Activated naive CD4-positive, alpha-beta T cell treated with anti-CD3 and anti-CD28 coated beads for 36 hours (primary cell): Measurements from ENCODE around the gene WDR12. TPM values are rescaled to one million over a fixed set of nuclear protein-coding genes. Genes with fewer than 3 reads are reported as not detected.
"Not testable (repeated sequence)": the region's sequence is repeated elsewhere in the genome, so short reads cannot be mapped to it uniquely, and the experiment has no call there.

ENCODE experiments used
- CTCF ChIA-PET: fragments of 350-600 bp; sonication (Branson Sonifier 250); formaldehyde crosslinking; loops from one replicate; lab custom pipeline; 2021; ENCODE audit warnings: antibody characterized with exemption; lab: Charles Lee
- DNase-seq: peaks from one replicate; pipeline ENCODE4 v3.0.0-alpha.2; 2020
- H3K27ac Mint-ChIP-seq: one replicate; pipeline ENCODE4 v1.8.0; 2021; ENCODE audit warnings: mild to moderate bottlenecking, mixed read lengths
- H3K27me3 Mint-ChIP-seq: one replicate; pipeline ENCODE4 v1.8.0; 2021; ENCODE audit warnings: low read depth, mixed read lengths
- H3K36me3 Mint-ChIP-seq: one replicate; pipeline ENCODE4 v1.8.0; 2021; ENCODE audit warnings: low read depth, mixed read lengths
- H3K4me1 Mint-ChIP-seq: one replicate; pipeline ENCODE4 v1.8.0; 2021; ENCODE audit warnings: low read depth, mixed read lengths
- H3K4me3 Mint-ChIP-seq: one replicate; pipeline ENCODE4 v1.8.0; 2021; ENCODE audit warnings: mild to moderate bottlenecking, moderate library complexity, mixed read lengths
- H3K9me3 Mint-ChIP-seq: one replicate; pipeline ENCODE4 v1.8.0; 2021; ENCODE audit warnings: mixed read lengths
- intact Hi-C: fragments of 100-400 bp; cut with micrococcal nuclease; formaldehyde crosslinking; loops from one replicate; pipeline ENCODE4 v1.15.1; 2023
- total RNA-seq, 2 experiments: library from RNA; stranded (reverse); gene quantifications; one replicate each; pipeline ENCODE4 v1.2.3, GENCODE V29; 2021

Gene WDR12
- total RNA-seq, 2 experiments from 2014 or later, result 83.0 to 98.3 TPM

DNA sequence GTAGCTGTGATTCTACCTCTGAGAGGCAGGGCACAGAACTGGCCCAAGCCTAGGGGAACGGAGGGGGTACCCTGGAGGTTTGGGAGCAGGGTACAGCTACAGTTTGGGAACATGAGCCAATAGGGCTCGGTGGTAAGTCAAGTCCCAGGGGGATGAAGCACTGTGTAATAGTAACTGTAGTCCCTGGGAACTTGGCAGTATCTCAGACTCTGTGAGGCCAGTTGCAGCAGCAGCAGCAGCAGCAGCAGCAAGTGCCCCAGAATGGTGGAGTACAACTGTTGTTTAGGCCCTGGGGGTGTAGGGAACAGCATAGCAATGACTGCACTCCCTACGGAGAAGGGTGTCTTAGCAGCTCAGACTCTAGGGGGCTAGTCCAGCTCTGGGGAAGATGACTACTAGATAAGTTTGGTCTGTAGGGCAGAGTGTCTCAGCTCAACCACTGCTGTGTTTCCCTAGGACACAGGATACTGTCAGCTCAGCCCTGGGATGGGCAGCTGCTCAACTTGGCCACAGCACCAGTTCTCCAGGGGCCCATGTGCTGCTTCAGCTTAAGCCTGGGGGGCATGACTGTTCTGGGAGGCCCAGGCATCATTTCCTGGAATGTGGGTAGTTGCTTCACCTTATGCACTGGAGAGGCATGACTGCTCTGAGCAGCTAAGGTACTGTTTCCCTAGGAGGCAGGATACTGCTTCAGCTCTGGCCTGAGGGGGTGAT is 21.1 kb upstream of the WDR12 start:
- DNase-seq, result no peak
- Mint-ChIP-seq H3K27ac (no peak overlapping the region), H3K4me3 (no peak overlapping the region), H3K36me3 (peaks cover 16% of the 10 kb centered on the region), H3K27me3 (no peaks in the 10 kb centered on the region), H3K9me3 (no peaks in the 10 kb centered on the region), H3K4me1 (no peaks in the 10 kb centered on the region)
- intact Hi-C loops, result no loop called here
- CTCF ChIA-PET, result interaction anchor here (0.6 to 1.1 kb wide), 4 partner anchors 10 to 401 kb away, joined by 3 to 5 read pairs (median 4); no protein-coding TSS in a partner anchor

DNA sequence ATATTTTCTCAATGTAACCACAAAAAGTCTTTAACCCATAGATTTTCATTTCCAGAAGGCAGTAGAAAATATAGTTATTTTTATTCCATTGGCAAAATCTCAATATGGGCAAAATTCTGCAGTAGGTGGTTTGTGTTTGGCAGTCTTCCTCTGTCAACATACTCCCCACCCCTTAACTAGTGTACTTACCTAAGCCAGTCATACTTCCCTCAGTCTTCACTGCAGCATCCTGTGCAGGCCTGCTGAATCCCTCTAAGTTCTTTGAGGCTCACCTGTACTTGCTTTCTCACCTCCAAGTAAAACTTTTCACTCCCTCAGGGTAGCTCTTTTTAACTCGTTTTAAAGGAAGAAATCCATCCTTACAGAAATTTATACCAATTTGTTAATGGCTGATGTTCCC is 7.4 kb upstream of the WDR12 start:
- intact Hi-C loops, result loop anchor here (10.0 kb wide), 1 partner anchor 884 kb away; the partner anchor contains the start of gene FZD7
- H3K27me3 Mint-ChIP-seq, result no peaks in the 10 kb centered on the region
- no peak overlapping the region for H3K4me3 Mint-ChIP-seq
- no peak for DNase-seq
- no peak overlapping the region for H3K27ac Mint-ChIP-seq
- peaks cover 2% of the 10 kb centered on the region for H3K4me1 Mint-ChIP-seq
- CTCF ChIA-PET, result interaction anchor here (0.6 to 2.1 kb wide), 2 partner anchors 13 to 895 kb away, joined by 3 to 5 read pairs; no protein-coding TSS in a partner anchor
- H3K36me3 Mint-ChIP-seq, result peaks cover 7% of the 10 kb centered on the region
- H3K9me3 Mint-ChIP-seq, result no peaks in the 10 kb centered on the region

DNA sequence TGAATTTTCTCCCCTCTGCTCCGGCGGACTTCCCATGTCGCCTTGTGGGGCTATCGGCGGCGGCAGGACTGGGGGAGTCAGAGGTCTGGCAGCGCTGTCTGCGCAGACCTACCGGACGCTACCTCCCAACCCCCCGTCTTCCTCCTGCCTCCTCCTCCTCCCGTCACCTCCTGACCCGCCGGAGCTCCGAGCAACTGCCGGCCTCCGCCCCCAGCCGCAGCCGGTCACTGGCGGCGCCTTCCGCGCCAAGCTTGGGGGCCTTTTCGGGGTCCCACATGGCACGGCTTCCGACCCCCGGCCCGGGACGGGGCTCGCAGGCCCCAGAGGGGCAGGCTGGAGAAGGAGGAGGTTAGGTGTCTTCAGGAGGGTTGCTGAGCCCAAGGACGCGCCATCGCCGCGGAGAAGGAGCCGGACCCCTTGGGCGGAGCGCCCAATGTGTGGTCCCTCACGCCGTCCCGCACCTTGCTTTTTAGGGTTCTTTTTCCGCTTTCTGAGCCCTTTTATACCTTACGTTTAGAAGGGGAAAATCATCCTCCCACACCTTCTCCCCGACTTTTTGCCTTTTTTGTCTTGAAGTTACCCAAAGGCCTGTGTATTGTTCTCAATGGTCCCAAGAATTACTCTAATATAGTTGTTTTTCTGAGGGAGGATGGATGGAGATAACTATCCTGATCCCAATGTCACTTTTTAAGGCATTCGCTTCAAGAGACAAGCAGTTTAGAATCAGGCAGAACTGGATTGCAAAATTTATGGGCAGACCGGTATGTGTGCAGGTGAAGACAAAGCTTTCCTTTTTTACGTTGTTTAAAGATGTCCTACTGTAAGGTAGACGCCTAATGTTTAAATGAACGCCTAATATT is 1.1 kb upstream of the WDR12 start:
- H3K27me3 Mint-ChIP-seq, H3K36me3 Mint-ChIP-seq, CTCF ChIA-PET, DNase-seq, H3K9me3 Mint-ChIP-seq: not testable (repeated sequence)
- Mint-ChIP-seq H3K27ac (peak overlapping the region; percentile 94), H3K4me1 (peaks cover 32% of the 10 kb centered on the region), H3K4me3 (peak overlapping the region; percentile 87)
- intact Hi-C loops, result loop anchor here (1.0 to 10.0 kb wide), 9 partner anchors 80 to 1130 kb away; partner anchors contain the start of genes ABI2, ALS2, BMPR2 and FAM117B

DNA sequence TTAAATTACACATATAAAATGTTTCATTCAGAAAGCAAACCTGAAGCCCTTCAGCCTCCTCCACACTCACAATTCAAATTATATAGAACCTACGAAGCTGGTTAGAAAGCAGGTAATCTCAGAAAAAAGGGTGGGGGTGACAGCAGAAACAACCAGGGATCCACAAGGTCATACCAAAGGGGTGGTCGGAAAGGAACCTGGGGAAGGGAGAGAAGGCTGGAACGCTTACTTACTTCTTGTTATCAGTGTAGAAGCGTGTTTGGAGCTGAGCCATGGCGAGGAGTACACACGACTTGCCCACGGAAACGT is 316 bp downstream of the WDR12 start:
- Mint-ChIP-seq H3K4me3 (peak overlapping the region; percentile 87), H3K27me3 (no peaks in the 10 kb centered on the region), H3K36me3 (peaks cover 8% of the 10 kb centered on the region), H3K4me1 (peaks cover 32% of the 10 kb centered on the region), H3K27ac (peak overlapping the region; percentile 94), H3K9me3 (no peaks in the 10 kb centered on the region)
- intact Hi-C loops, result loop anchor here (1.0 to 10.0 kb wide), 11 partner anchors 40 to 1129 kb away; partner anchors contain the start of genes ABI2, ALS2, BMPR2 and FZD7
- no peak for DNase-seq
- CTCF ChIA-PET, result interaction anchor here (0.8 to 1.9 kb wide), 4 partner anchors 40 to 323 kb away, joined by 3 to 8 read pairs (median 4); no protein-coding TSS in a partner anchor

DNA sequence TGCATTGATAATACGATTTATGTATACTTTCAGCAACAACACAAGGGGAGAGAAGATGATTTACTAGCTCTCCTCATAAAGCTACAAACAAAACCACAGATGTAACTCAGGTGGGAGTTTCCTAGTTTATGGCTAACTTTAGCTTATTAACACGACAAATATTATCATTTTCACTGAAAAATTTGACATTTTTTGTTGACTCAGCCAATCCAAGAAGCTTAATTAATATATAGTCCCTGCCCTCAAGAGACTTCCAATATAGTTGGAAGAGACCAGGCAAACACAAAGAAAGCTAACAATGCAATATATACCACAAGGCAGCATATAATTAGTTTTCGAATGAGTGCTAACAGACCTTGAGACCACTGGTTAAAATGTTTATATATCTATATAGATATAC is 775 bp downstream of the WDR12 start:
- no peak for DNase-seq
- CTCF ChIA-PET, result interaction anchor here (0.8 to 1.9 kb wide), 4 partner anchors 40 to 322 kb away, joined by 3 to 8 read pairs (median 4); no protein-coding TSS in a partner anchor
- no peaks in the 10 kb centered on the region for H3K27me3 Mint-ChIP-seq
- H3K9me3 Mint-ChIP-seq, result peaks cover under 1% of the 10 kb centered on the region
- peaks cover 13% of the 10 kb centered on the region for H3K36me3 Mint-ChIP-seq
- H3K4me1 Mint-ChIP-seq, result peaks cover 32% of the 10 kb centered on the region
- intact Hi-C loops, result loop anchor here (1.0 to 10.0 kb wide), 11 partner anchors 39 to 1128 kb away; partner anchors contain the start of genes ABI2, ALS2, BMPR2 and FZD7
- no peak overlapping the region for H3K27ac Mint-ChIP-seq
- H3K4me3 Mint-ChIP-seq, result peak overlapping the region; percentile 87

DNA sequence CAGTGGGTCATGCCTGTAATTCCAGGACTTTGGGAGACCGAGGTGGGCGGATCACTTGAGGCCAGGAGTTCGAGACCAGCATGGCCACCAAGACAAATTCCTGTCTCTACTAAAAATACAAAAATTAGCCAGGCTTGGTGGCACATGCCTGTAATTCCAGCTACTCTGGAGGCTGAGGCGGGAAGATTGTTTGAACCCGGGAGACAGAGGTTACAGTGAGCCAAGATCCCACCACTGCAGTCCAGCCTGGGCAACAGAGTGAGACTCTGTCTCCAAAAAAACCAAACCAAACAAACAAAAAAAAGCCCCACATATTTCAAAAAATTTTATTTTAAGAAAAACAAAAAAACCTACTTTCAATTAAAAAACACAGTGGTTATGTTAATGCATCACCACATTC is 1.2 kb downstream of the WDR12 start:
- intact Hi-C loops, result loop anchor here (5.0 to 10.0 kb wide), 8 partner anchors 78 to 1128 kb away; partner anchors contain the start of genes ABI2, ALS2, BMPR2 and FZD7
- not testable (repeated sequence) for H3K27ac Mint-ChIP-seq, H3K9me3 Mint-ChIP-seq, DNase-seq, H3K27me3 Mint-ChIP-seq
- H3K36me3 Mint-ChIP-seq, result peaks cover 17% of the 10 kb centered on the region
- CTCF ChIA-PET, result interaction anchor here (1.3 to 1.9 kb wide), 2 partner anchors 40 to 322 kb away, joined by 4 to 8 read pairs; no protein-coding TSS in a partner anchor
- H3K4me1 Mint-ChIP-seq, result peaks cover 32% of the 10 kb centered on the region
- peak overlapping the region; percentile 87 for H3K4me3 Mint-ChIP-seq

DNA sequence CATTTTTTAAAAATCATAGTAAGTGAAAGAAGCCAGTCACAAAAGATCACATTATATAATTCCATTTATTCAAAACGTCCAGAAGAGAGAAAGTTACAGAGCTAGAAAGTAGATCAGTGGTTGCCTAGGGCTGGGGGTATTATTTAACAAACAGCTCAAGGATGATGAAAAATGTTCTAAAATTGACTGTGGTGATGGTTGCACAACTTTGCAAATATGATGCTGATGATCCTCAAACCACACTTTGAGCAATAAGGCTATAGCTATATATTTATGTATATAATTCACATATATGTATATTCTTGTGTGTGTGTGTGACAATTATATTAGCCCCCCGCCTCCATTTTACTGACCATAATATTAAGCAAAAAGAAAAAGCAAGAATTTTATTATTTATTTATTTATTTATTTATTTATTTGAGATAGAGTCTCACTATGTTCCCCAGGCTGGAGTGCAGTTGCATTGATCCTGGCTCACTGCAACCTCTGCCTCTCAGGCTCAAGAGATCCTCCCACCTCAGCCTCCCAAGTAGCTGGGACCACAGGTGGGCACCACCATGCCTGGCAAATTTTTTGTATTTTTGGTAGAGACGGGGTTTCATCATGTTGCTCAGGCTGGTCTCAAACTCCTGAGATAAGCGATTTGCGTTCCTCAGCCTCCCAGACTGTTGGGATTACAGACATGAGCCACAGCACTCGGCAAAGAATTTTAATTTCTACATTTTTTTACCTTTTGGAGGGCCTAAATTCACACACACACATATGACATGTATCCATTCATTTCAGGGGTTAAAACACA is 1.9 kb downstream of the WDR12 start:
- CTCF ChIA-PET, result interaction anchor here (1.9 kb wide), 1 partner anchor 321 kb away, joined by 8 read pairs; no protein-coding TSS in a partner anchor
- intact Hi-C loops, result loop anchor here (5.0 to 10.0 kb wide), 8 partner anchors 77 to 1127 kb away; partner anchors contain the start of genes ABI2, ALS2, BMPR2 and FZD7
- DNase-seq, result no peak
- H3K9me3 Mint-ChIP-seq, result peaks cover 3% of the 10 kb centered on the region
- H3K36me3 Mint-ChIP-seq, result peaks cover 21% of the 10 kb centered on the region
- H3K4me3 Mint-ChIP-seq, result peak overlapping the region; percentile 87
- H3K27me3 Mint-ChIP-seq, result no peaks in the 10 kb centered on the region
- peaks cover 34% of the 10 kb centered on the region for H3K4me1 Mint-ChIP-seq
- no peak overlapping the region for H3K27ac Mint-ChIP-seq

DNA sequence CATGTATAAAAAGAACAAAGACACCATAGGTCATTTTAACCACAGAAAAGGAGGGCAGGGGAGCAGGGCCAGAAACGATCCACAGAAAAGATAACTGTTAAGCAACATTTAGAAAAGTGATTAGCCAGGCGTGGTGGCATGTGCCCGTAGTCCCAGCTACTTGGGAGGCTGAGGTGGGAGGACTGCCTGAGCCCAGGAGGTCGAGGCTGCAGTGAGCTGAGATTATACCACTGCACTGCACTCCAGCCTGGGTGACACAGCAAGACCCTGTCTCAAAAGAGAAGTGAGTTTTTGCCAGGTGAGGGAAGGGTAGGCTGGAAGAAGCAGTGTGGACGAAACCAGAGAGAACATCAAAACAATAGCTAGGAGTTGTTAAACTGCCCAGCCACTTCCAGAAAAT is 3.3 kb downstream of the WDR12 start:
- Mint-ChIP-seq H3K4me1 (peaks cover 38% of the 10 kb centered on the region), H3K27me3 (no peaks in the 10 kb centered on the region), H3K4me3 (no peak overlapping the region), H3K9me3 (peaks cover 4% of the 10 kb centered on the region), H3K36me3 (peaks cover 31% of the 10 kb centered on the region), H3K27ac (no peak overlapping the region)
- CTCF ChIA-PET, result no interaction called here
- intact Hi-C loops, result no loop called here
- no peak for DNase-seq

DNA sequence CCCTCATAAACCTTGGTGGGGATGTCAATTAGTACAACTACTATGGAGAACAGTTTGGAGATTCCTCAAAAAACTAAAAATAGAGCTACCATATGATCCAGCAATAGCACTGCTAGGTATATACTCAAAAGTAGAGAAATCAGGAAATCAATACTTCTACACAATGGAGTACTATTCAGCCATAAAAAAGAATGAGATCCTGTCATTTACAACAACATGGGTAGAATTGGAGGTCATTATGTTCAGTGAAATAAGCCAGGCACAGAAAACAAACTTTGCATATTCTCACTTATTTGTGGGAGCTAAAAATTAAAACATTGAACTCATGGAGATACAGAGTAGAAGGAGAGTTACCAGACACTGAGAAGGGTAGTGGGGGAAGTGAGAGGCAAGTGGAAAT is 6.0 kb downstream of the WDR12 start:
- Mint-ChIP-seq H3K36me3 (peaks cover 31% of the 10 kb centered on the region), H3K4me1 (peaks cover 34% of the 10 kb centered on the region)
- H3K27ac Mint-ChIP-seq, H3K27me3 Mint-ChIP-seq, CTCF ChIA-PET, H3K4me3 Mint-ChIP-seq, H3K9me3 Mint-ChIP-seq, DNase-seq, intact Hi-C loops: not testable (repeated sequence)

DNA sequence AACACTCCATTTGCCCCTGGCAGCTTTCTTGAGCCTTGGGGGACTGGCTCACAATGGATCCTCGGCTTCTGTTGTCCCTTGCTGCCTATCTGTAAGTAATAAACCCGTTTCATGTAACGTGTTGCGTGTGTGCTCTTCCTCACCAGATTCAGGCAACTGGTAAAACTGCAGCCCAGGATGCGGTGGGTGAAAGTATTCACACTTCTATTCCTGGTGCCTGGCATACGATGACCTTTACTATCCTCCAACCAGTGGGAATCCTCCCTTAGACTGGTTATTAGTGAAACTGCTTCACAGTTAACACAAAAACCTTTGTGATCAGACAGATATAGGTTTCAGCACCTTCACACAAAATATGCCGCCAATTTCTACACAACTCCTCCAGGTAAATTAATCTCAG is 26.3 kb downstream of the WDR12 start:
- CTCF ChIA-PET, result interaction anchor here (0.6 kb wide), 1 partner anchor 568 kb away, joined by 5 read pairs; no protein-coding TSS in a partner anchor
- DNase-seq, result no peak
- Mint-ChIP-seq H3K27ac (no peak overlapping the region), H3K4me3 (no peak overlapping the region), H3K27me3 (no peaks in the 10 kb centered on the region), H3K9me3 (no peaks in the 10 kb centered on the region), H3K36me3 (peaks cover 28% of the 10 kb centered on the region), H3K4me1 (no peaks in the 10 kb centered on the region)
- intact Hi-C loops, result no loop called here

DNA sequence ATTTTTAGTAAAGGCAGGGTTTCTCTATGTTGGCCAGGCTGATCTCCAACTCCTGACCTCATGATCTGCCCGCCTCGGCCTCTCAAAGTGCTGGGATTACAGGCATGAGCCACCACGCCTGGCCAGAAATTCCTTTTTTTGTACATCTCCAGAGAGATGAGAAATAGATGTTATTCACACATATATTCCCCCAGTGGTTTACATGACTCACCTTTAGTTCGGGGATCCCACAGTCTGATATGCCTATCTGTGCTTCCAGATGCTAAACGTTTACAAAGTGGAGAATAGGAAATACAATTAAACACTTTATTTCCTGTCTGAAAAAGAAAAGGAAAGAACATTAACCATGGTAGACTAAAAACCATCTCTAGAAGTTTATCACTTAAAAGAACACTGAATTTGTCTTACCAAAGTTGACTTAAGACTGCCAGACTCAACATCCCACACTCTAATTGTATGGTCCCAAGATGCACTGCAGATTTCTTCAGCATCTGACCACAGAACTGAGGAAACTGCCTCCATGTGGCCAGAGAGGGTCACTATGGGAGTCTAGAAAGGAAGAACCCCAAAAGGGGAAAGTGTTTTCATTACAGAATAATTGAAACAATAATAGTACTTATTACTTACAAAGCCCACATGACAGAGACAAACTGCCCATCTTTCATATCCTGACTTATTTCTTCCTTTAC is 27.3 kb downstream of the WDR12 start:
- H3K4me3 Mint-ChIP-seq, result no peak overlapping the region
- no peaks in the 10 kb centered on the region for H3K4me1 Mint-ChIP-seq
- no peak overlapping the region for H3K27ac Mint-ChIP-seq
- intact Hi-C loops, result no loop called here
- H3K36me3 Mint-ChIP-seq, result peaks cover 31% of the 10 kb centered on the region
- H3K9me3 Mint-ChIP-seq, result no peaks in the 10 kb centered on the region
- no peaks in the 10 kb centered on the region for H3K27me3 Mint-ChIP-seq
- CTCF ChIA-PET, result interaction anchor here (0.6 kb wide), 1 partner anchor 569 kb away, joined by 5 read pairs; no protein-coding TSS in a partner anchor
- DNase-seq, result no peak
